Stimulated activated naive CD8-positive, alpha-beta T cell treated with anti-CD3 and anti-CD28 coated beads, Interleukin-15, Interleukin-2, amounts not matched to agents 100 ng/mL and 50 ng/mL, for 24 hours (primary cell): ENCODE data around the gene CCDC88B.
"Not testable (repeated sequence)": the region's sequence is repeated elsewhere in the genome, so short reads cannot be mapped to it uniquely, and the experiment has no call there.

Experiments used
- H3K27ac Mint-ChIP-seq: one replicate; pipeline ENCODE4 v1.8.0; 2021; ENCODE audit warnings: mild to moderate bottlenecking, mixed read lengths
- H3K27me3 Mint-ChIP-seq: one replicate; pipeline ENCODE4 v1.8.0; 2021; ENCODE audit warnings: mixed read lengths
- H3K36me3 Mint-ChIP-seq: one replicate; pipeline ENCODE4 v1.8.0; 2021; ENCODE audit warnings: low read depth, mixed read lengths
- H3K4me1 Mint-ChIP-seq: one replicate; pipeline ENCODE4 v1.8.0; 2021; ENCODE audit warnings: low read depth, mixed read lengths
- H3K4me3 Mint-ChIP-seq: one replicate; pipeline ENCODE4 v1.8.0; 2021; ENCODE audit warnings: mild to moderate bottlenecking, mixed read lengths
- H3K9me3 Mint-ChIP-seq: one replicate; pipeline ENCODE4 v1.8.0; 2021; ENCODE audit warnings: mixed read lengths

Gene CCDC88B

DNA sequence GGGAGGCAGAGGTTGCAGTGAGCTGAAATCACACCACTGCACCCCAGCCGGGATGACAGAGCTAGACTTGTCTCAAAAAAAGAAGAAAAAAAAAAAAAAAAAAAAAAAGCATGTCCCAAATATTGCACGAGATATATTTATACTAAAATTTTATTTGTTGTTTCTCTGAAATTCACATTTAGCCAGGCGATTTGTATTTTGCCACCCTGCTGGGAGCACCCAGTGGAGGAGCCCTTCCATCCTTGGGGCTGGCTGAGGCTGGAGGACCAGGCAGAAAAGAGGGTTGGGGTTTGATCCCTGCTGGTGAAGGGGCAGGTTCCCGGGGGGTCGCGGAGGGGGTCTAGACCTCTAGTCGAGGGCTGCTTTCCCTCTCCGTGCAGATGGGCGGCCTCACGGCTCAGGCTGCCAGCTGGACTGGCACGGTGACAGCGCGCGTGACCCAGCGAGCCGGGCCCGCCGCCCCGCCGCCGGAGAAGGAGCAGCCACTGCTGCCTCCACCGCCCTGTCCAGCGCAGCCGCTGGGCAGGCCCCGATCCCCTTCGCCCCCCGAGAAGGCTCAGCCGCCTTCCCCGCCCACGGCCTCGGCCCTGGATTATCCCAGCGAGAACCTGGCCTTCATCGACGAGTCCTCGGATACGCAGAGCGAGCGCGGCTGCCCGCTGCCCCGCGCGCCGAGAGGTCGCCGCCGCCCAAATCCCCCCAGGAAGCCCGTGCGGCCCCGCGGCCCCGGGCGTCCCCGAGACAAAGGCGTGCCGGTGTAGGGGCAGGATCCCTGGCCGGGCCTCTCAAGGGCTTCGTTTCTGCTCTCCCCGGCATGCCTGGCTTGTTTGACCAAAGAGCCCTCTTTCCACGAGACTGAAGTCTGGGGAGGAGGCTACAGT is 40.8 kb upstream of the CCDC88B start:
- peak overlapping the region; percentile 26 for H3K4me3 Mint-ChIP-seq
- peaks cover 64% of the 10 kb centered on the region for H3K27me3 Mint-ChIP-seq
- H3K36me3 Mint-ChIP-seq = no peaks in the 10 kb centered on the region
- H3K27ac Mint-ChIP-seq = no peak overlapping the region
- H3K9me3 Mint-ChIP-seq = no peaks in the 10 kb centered on the region
- H3K4me1 Mint-ChIP-seq = peaks cover 22% of the 10 kb centered on the region

GRCh38 chr11:64299847-64300648 is 40.0 kb upstream of the CCDC88B start, which contains the start of gene CATSPERZ:
CATSPERZ (plus strand) TSS chr11:64300358; CDS start chr11:64300411, 53 bp downstream.
- H3K9me3 Mint-ChIP-seq = no peaks in the 10 kb centered on the region
- H3K27me3 Mint-ChIP-seq = peaks cover 58% of the 10 kb centered on the region
- H3K4me3 Mint-ChIP-seq = peak within 1 kb of the TSS; percentile 61
- no peaks in the 10 kb centered on the region for H3K36me3 Mint-ChIP-seq
- no peak within 1 kb of the TSS for H3K27ac Mint-ChIP-seq
- H3K4me1 Mint-ChIP-seq = peaks cover 26% of the 10 kb centered on the region

DNA sequence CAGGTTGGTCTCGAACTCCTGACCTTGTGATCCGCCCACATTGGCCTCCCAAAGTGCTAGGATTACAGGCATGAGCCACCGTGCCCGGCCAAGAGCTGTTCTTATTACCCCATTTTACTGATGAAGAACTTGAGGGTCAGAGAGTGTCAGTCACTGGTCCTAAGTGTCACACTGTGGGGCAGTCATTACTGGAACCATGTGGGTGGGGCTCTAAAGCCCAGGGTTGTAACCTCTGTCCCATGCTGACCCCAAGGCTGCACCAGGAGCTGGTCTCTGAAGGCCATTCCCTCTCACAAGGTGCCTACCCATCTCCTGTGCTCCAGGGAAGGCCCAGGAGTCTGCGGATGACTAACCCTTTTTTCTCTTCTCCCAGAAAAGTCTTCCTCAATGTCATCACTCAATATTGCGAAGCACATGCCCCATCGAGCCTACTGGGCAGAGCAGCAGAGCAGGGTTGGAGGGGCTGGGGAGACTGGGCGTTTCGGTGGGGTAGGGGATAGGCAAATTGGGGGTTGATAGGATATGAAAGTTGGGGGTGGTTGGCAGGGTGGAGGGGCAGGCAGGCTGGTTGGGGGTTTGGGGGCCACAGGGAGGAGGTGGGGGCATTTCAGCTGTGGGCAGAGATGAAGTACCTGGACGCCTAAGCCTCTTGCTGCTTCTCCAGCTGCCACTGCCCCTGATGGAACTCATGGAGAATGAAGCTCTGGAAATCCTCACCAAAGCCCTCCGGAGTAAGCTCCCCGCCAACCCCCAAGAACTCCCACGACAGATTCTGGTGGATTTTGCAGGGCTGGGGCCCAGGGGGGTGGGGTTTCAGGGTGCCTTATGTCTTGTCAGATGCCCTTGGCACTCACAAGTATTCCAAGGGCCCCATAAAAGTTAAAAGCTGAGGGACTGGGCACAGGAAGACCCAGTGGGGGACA is 36.6 kb upstream of the CCDC88B start:
- no peak overlapping the region for H3K27ac Mint-ChIP-seq
- no peak overlapping the region for H3K4me3 Mint-ChIP-seq
- peaks cover 38% of the 10 kb centered on the region for H3K4me1 Mint-ChIP-seq

GRCh38 chr11:64304032-64304315 is 36.0 kb upstream of the CCDC88B start:
- Mint-ChIP-seq H3K4me3 (peak overlapping the region; percentile 88), H3K27ac (peak overlapping the region; percentile 95), H3K9me3 (no peaks in the 10 kb centered on the region), H3K36me3 (peaks cover 15% of the 10 kb centered on the region), H3K27me3 (peaks cover 19% of the 10 kb centered on the region), H3K4me1 (peaks cover 38% of the 10 kb centered on the region)

More for the DNA sequence above, 36.6 kb upstream of the CCDC88B start:
- H3K36me3 Mint-ChIP-seq = peaks cover 13% of the 10 kb centered on the region
- H3K9me3 Mint-ChIP-seq = no peaks in the 10 kb centered on the region
- H3K27me3 Mint-ChIP-seq = peaks cover 25% of the 10 kb centered on the region

GRCh38 chr11:64304316-64305072 is 35.5 kb upstream of the CCDC88B start:
- Mint-ChIP-seq H3K36me3 (peaks cover 20% of the 10 kb centered on the region), H3K27me3 (peaks cover 16% of the 10 kb centered on the region), H3K9me3 (no peaks in the 10 kb centered on the region), H3K4me1 (peaks cover 42% of the 10 kb centered on the region), H3K27ac (peak overlapping the region; percentile 95), H3K4me3 (peak overlapping the region; percentile 88)

- Mint-ChIP-seq H3K36me3 (peaks cover 25% of the 10 kb centered on the region), H3K27ac (peak within 1 kb of the TSS; percentile 98), H3K27me3 (peaks cover 12% of the 10 kb centered on the region), H3K4me3 (peak within 1 kb of the TSS; percentile 100), H3K9me3 (no peaks in the 10 kb centered on the region), H3K4me1 (peaks cover 37% of the 10 kb centered on the region)
These were observed 34.8 kb upstream of the CCDC88B start, which contains the start of gene ESRRA for GRCh38 chr11:64305075-64305690. ESRRA (plus strand) TSS chr11:64305524; CDS start chr11:64307180, 1,656 bp downstream.

DNA sequence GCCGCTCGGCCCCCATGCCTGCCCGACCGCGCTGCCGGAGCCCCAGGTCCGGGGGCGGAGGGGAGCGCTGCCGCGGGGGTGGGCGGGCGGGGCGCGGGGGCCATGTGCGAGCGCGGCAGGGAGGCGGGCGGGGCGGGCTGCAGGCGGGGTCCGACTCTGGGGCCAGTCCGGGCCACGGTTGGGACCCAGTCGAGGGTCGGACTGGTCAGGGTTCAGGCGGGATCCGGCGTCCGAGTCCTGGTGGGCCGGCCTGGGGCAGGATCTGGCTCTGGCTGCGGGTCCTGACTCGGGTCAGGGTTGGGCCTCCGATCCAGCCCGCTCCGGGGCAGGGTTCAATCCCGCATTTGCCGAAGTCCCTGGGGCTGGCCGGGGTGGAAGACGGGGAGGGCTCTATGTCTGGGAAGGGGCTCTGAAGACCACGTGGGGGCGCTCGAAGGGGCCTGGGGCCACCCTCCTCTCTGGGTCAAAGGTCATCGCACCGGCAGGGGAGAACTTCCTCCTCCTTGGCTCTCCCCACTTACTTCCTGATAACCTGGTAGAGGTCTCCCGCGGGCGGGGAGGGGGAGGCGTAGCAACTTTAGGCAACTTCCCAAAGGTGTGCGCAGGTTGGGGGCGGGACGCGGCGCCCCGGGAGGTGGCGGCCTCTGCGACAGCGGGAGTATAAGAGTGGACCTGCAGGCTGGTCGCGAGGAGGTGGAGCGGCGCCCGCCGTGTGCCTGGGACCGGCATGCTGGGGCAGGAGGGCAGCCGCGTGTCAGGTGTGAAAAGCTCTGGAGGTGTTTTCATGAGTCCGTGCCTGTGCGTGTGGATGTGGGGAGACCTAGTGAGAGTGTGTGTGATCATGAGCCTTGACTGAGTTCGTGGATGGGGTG is 34.1 kb upstream of the CCDC88B start:
- peaks cover 28% of the 10 kb centered on the region for H3K36me3 Mint-ChIP-seq
- H3K27me3 Mint-ChIP-seq = peaks cover 5% of the 10 kb centered on the region
- H3K27ac Mint-ChIP-seq = peak overlapping the region; percentile 98
- peaks cover 33% of the 10 kb centered on the region for H3K4me1 Mint-ChIP-seq
- peak overlapping the region; percentile 100 for H3K4me3 Mint-ChIP-seq
- H3K9me3 Mint-ChIP-seq = no peaks in the 10 kb centered on the region

DNA sequence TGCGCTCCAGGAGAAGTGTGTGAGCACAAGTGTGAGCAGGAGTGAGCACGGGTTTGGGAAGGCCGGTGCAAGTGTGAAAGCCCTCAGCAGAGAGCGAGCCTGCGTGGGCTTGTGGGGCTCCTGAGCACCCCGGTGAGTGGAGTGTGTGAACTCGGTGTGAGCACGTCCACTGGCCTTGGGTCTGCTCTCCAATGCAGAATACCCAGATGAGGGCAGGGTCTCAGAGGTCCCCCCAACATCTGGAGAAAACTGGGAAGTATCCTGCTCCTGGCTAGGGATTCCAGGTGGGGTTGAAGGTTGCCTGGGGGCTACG is 33.5 kb upstream of the CCDC88B start:
- H3K36me3 Mint-ChIP-seq = peaks cover 31% of the 10 kb centered on the region
- H3K4me1 Mint-ChIP-seq = peaks cover 33% of the 10 kb centered on the region

DNA sequence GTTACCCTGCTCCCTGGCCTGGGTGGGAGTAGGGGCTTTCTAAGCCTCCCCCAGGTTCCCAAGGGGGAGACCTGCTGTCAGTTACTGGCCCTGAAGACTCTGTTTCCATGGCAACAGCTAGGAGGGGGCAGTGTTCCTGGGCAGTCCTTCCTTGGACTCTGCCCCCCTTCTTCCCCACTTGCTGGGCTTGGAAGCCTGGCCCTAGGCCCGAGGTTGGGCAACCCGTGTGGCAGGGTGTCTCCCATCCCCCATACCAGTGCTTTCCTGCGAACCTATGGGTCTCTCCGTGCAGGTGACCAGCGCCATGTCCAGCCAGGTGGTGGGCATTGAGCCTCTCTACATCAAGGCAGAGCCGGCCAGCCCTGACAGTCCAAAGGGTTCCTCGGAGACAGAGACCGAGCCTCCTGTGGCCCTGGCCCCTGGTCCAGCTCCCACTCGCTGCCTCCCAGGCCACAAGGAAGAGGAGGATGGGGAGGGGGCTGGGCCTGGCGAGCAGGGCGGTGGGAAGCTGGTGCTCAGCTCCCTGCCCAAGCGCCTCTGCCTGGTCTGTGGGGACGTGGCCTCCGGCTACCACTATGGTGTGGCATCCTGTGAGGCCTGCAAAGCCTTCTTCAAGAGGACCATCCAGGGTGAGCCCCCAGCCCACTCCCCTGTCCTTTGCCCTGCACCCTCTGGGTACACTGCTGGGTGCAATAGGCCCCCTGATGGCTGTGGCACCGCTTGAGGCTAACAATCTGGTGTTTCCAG is 33.0 kb upstream of the CCDC88B start:
- H3K36me3 Mint-ChIP-seq = peaks cover 31% of the 10 kb centered on the region

More for the DNA sequence above, 33.5 kb upstream of the CCDC88B start:
- Mint-ChIP-seq H3K27me3 (peaks cover 3% of the 10 kb centered on the region), H3K9me3 (no peaks in the 10 kb centered on the region), H3K27ac (peak overlapping the region; percentile 98), H3K4me3 (peak overlapping the region; percentile 100)

DNA sequence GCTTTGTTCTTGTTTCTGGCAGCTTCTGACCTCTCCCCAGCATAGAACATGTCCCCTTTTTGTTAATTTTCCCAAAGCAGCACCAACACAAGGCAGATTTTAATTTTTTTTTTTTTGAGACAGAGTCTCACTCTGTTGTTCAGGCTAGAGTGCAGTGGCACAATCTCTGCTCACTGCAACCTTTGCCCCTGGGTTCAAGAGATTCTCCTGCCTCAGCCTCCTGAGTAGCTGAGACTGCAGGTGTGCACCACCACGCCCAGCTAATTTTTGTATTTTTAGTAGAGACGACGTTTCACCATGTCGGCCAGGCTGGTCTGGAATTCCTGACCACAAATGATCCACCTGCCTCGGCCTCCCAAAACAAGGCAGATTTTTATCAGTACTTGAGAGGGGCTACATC is 32.2 kb upstream of the CCDC88B start:
- Mint-ChIP-seq H3K4me1 (peaks cover 37% of the 10 kb centered on the region), H3K4me3 (peak overlapping the region; percentile 100), H3K36me3 (peaks cover 34% of the 10 kb centered on the region), H3K27ac (peak overlapping the region; percentile 62)
- H3K27me3 Mint-ChIP-seq, H3K9me3 Mint-ChIP-seq: not testable (repeated sequence)

More for the DNA sequence above, 33.0 kb upstream of the CCDC88B start:
- H3K9me3 Mint-ChIP-seq = no peaks in the 10 kb centered on the region
- H3K27ac Mint-ChIP-seq = peak overlapping the region; percentile 62
- peaks cover 33% of the 10 kb centered on the region for H3K4me1 Mint-ChIP-seq
- H3K27me3 Mint-ChIP-seq = peaks cover under 1% of the 10 kb centered on the region
- peak overlapping the region; percentile 100 for H3K4me3 Mint-ChIP-seq

DNA sequence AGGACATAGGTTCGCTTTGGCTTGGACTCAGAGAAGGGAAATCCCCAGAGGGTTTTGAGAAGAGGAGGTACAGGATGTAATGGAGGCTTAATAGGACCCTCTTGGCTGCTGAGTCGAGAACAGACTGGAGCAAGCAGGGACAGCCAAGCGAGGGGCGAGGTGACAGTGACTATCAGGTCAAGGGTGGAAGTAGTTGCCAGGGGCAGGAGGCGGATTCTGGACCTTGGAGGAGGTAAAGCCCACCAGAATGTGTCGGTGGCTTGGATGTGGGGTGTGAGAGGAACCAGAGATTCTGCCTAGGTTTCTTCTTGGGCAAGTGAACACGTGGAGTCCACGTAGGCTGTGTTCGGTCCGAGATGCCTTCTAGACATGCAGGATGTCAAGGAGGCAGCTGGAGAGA is 27.1 kb upstream of the CCDC88B start:
- Mint-ChIP-seq H3K36me3 (peaks cover 46% of the 10 kb centered on the region), H3K9me3 (no peaks in the 10 kb centered on the region), H3K4me3 (no peak overlapping the region), H3K27ac (peak overlapping the region; percentile 77), H3K27me3 (no peaks in the 10 kb centered on the region), H3K4me1 (peaks cover 38% of the 10 kb centered on the region)

- Mint-ChIP-seq H3K27me3 (no peaks in the 10 kb centered on the region), H3K4me1 (peaks cover 37% of the 10 kb centered on the region), H3K9me3 (no peaks in the 10 kb centered on the region), H3K36me3 (peaks cover 45% of the 10 kb centered on the region), H3K4me3 (no peak overlapping the region), H3K27ac (peak overlapping the region; percentile 77)
These were observed 26.4 kb upstream of the CCDC88B start for GRCh38 chr11:64313491-64314145.
